ENCODE data around the gene SH3PXD2A.

- TF ChIP-seq CTCF (IDR thresholded peaks at IDR 0.05; ENCODE audit: insufficient read depth, low read depth, low read length), result peak; percentile 27
- TF ChIP-seq EZH2 (IDR thresholded peaks at IDR 0.05; ENCODE audit: insufficient read depth, low read length), result no peak
These were observed 290.4 kb downstream of the SH3PXD2A start for GRCh38 chr10:103564776-103565520.
